ENCODE data around the gene CCNL2. TPM values are rescaled to one million over a fixed set of nuclear protein-coding genes. Genes with fewer than 3 reads are reported as not detected.

CCNL2 gene
- total and polyA plus RNA-seq, 8 donors = 49.2 to 409 (median 84.1) TPM

GRCh38 chr1:1398677-1399186, 403 bp downstream of the CCNL2 start:
- H3K4me3 ChIP-seq = peak overlapping the region; percentile 83 to 100 (median 95)
- DNase-seq (no peak), FAIRE-seq (no peak), ATAC-seq (peak in 2 of 4 donors; percentile 1 to 3)
- no peaks in the 10 kb centered on the region for H3K27me3 ChIP-seq
- intact Hi-C loops (cut with DNase I) = no loop called here
- 0% methylated on average over 48 to 54 of the region's 54 CpGs for WGBS, 2 donors
- H3K27ac ChIP-seq = peak overlapping the region; percentile 52 to 73 (median 64)
- peaks cover 4 to 19% (median 17%) of the 10 kb centered on the region in 3 donors for H3K4me1 ChIP-seq
- peaks cover 2 to 33% (median 12%) of the 10 kb centered on the region in 3 donors for H3K36me3 ChIP-seq
- no peak for TF ChIP-seq CTCF (IDR thresholded peaks at IDR 0.05)
- no peaks in the 10 kb centered on the region for H3K9me3 ChIP-seq

GRCh38 chr1:1397839-1398523, 1.2 kb downstream of the CCNL2 start:
- Histone ChIP-seq H3K27me3 (no peaks in the 10 kb centered on the region), H3K36me3 (peaks cover 2 to 37% (median 19%) of the 10 kb centered on the region in 3 donors), H3K4me1 (peaks cover 4 to 19% (median 17%) of the 10 kb centered on the region in 3 donors), H3K9me3 (no peaks in the 10 kb centered on the region), H3K4me3 (peak overlapping the region; percentile 83 to 100 (median 95)), H3K27ac (no peak overlapping the region)
- no peak for TF ChIP-seq CTCF (IDR thresholded peaks at IDR 0.05)
- 38 to 46% methylated on average over 19 of the region's 19 CpGs for WGBS, 2 donors
- no peak for FAIRE-seq
- ATAC-seq = no peak
- intact Hi-C loops (cut with DNase I) = no loop called here
- peak in 1 of 6 donors; percentile 30 for DNase-seq

GRCh38 chr1:1395166-1395565, 4.0 kb downstream of the CCNL2 start:
- FAIRE-seq = no peak
- intact Hi-C loops (cut with DNase I) = no loop called here
- WGBS, 2 donors = 90 to 92% methylated on average over 11 of the region's 11 CpGs

GRCh38 chr1:1394116-1394515, 5.0 kb downstream of the CCNL2 start:
- H3K4me3 ChIP-seq = no peak overlapping the region
- DNase-seq (peak in 1 of 6 donors; percentile 11), ATAC-seq (no peak), FAIRE-seq (no peak)
- no peak overlapping the region for H3K27ac ChIP-seq
- peaks cover 2 to 69% (median 49%) of the 10 kb centered on the region in 3 donors for H3K36me3 ChIP-seq
- no peak for TF ChIP-seq CTCF (IDR thresholded peaks at IDR 0.05)
- intact Hi-C loops (cut with DNase I) = no loop called here
- H3K9me3 ChIP-seq = no peaks in the 10 kb centered on the region
- no peaks in the 10 kb centered on the region for H3K27me3 ChIP-seq
- 95 to 98% methylated on average over 7 of the region's 7 CpGs for WGBS, 2 donors
- peaks cover 4 to 9% (median 8%) of the 10 kb centered on the region in 3 donors for H3K4me1 ChIP-seq

More at GRCh38 chr1:1395166-1395565, 4.0 kb downstream of the CCNL2 start:
- Histone ChIP-seq H3K4me1 (peaks cover 4 to 9% (median 8%) of the 10 kb centered on the region in 3 donors), H3K27me3 (no peaks in the 10 kb centered on the region), H3K36me3 (peaks cover 2 to 58% (median 39%) of the 10 kb centered on the region in 3 donors), H3K4me3 (no peak overlapping the region), H3K27ac (no peak overlapping the region), H3K9me3 (no peaks in the 10 kb centered on the region)
- DNase-seq (peak in 1 of 6 donors; percentile 13), ATAC-seq (no peak)
- no peak for TF ChIP-seq CTCF (IDR thresholded peaks at IDR 0.05)

GRCh38 chr1:1393428-1393827, 5.7 kb downstream of the CCNL2 start:
- FAIRE-seq = no peak
- Histone ChIP-seq H3K27me3 (no peaks in the 10 kb centered on the region), H3K36me3 (peaks cover 2 to 76% (median 51%) of the 10 kb centered on the region in 3 donors), H3K9me3 (no peaks in the 10 kb centered on the region), H3K27ac (no peak overlapping the region), H3K4me1 (peaks cover 4 to 9% (median 8%) of the 10 kb centered on the region in 3 donors), H3K4me3 (no peak overlapping the region)
- peak in 1 of 6 donors; percentile 43 for DNase-seq
- no peak for ATAC-seq
- no peak for TF ChIP-seq CTCF (IDR thresholded peaks at IDR 0.05)
- intact Hi-C loops (cut with DNase I) = no loop called here
- WGBS, 2 donors = 90 to 92% methylated on average over 11 of the region's 11 CpGs
